ENCODE measurements around the gene SEMA4A. TPM values are rescaled to one million over a fixed set of nuclear protein-coding genes. Genes with fewer than 3 reads are reported as not detected.

The SEMA4A gene
- total and polyA plus RNA-seq, 9 of the 15 experiments (the other 6 are each of a cell fraction or from before 2014, with no cell fraction given) = 0.04 to 1.7 (median 0.45) TPM

GRCh38 chr1:156119503-156120209 lies 33.7 kb upstream of the SEMA4A start (continued):
- TF ChIP-seq VEZF1 (CRISPR knock-in tag; IDR thresholded peaks at IDR 0.05) (peak; percentile 95), ZNF398 (CRISPR knock-in tag; IDR thresholded peaks at IDR 0.05) (no peak), CTBP1 (IDR thresholded peaks at IDR 0.05; ENCODE audit: borderline replicate concordance) (no peak), ZNF592 (IDR thresholded peaks at IDR 0.05) (peak; percentile 46; the same call in 1 of the 2 replicates), MGA (IDR thresholded peaks at IDR 0.05) (no peak), ZNF316 (IDR thresholded peaks at IDR 0.05) (no peak), DACH1 (IDR thresholded peaks at IDR 0.05; ENCODE audit: partially characterized antibody) (peak; percentile 31)
